GM10248 (cell line): ENCODE measurements around the gene YY1.
"Not testable (repeated sequence)": the region's sequence is repeated elsewhere in the genome, so short reads cannot be mapped to it uniquely, and the experiment has no call there.

ENCODE experiments used
- CTCF ChIA-PET: fragments of 300-600 bp; sonication (Branson Sonifier 250); formaldehyde crosslinking; extraction: SDS; loops from one replicate; lab custom pipeline; 2021; ENCODE audit warnings: antibody characterized with exemption; lab: Yijun Ruan, JAX
- POLR2A ChIA-PET: fragments of 350-650 bp; sonication (Branson Sonifier 250); formaldehyde crosslinking; extraction: SDS; loops from one replicate; lab custom pipeline; 2020; ENCODE audit warnings: antibody characterized with exemption; lab: Yijun Ruan, JAX
- DNase-seq: peaks from one replicate; pipeline ENCODE4 v3.0.0; 2012; ENCODE audit errors: extremely low spot score
- CTCF ChIP-seq: IDR thresholded peaks from 2 replicates; pipeline ENCODE4 v1.5.1; 2012; ENCODE audit warnings: mild to moderate bottlenecking, low read depth; ENCODE audit errors: extremely low read depth, missing control alignments, control extremely low read depth

The YY1 gene

DNA sequence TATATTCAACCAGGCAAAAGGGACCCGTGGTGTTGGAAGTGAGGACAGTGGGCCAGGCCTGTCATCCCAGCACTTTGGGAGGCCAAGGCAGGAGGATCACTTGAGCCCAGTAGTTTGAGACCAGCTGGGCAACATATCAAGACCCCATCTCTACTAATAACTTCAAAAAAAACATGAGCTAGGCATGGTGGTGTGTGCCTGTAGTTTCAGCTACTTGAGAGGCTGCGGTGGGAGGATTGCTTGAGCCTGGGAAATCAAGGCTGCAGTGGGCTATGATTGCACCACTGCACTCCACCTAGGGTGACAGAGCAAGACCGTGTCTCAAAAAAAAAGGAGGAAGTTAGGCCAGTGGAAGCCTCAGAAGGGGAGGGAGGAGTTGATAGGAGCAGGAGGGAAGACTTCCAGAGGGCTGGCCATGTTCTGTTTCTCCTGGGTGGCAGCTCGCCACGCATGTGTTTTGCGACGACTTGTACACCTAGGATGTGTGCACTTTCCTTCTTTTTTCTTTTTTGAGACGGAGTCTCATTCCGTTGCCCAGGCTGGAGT lies 57.2 kb downstream of the YY1 start:
- ChIA-PET CTCF (interaction anchor here (1.0 to 9.7 kb wide), 4 partner anchors 11 to 65 kb away, joined by 3 to 121 read pairs (median 4); no protein-coding TSS in a partner anchor), POLR2A (no interaction called here)
- no peak for DNase-seq
- TF ChIP-seq CTCF = no peak

DNA sequence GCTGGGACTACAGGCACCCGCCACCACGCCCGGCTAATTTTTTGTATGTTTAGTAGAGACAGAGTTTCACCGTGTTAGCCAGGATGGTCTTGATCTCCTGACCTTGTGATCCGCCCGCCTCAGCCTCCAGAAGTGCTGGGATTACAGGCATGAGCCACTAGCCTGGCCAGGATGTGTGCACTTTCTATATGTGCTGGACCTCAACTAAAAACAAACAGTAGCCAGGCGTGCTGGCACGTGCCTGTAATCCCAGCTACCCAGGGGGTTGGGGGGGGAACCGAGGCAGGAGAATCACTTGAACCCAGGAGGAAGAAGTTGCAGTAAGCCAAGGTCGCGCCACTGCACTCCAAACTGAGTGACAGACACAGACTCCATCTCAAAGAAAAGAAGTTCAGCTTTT lies 57.8 kb downstream of the YY1 start:
- ChIA-PET CTCF (interaction anchor here (1.1 to 9.7 kb wide), 5 partner anchors 12 to 81 kb away, joined by 3 to 121 read pairs (median 4); no protein-coding TSS in a partner anchor), POLR2A (interaction anchor here (1.0 kb wide), 1 partner anchor 78 kb away, joined by 3 read pairs; a partner anchor contains a TSS)
- DNase-seq = not testable (repeated sequence)

GRCh38 chr14:100297320-100298300 lies 58.7 kb downstream of the YY1 start:
- POLR2A ChIA-PET = interaction anchor here (1.0 kb wide), 1 partner anchor 78 kb away, joined by 3 read pairs; a partner anchor contains a TSS

GRCh38 chr14:100298551-100299237 lies 59.8 kb downstream of the YY1 start:
- ChIA-PET CTCF (interaction anchor here (1.2 to 9.7 kb wide), 4 partner anchors 10 to 52 kb away, joined by 3 to 121 read pairs (median 4); no protein-coding TSS in a partner anchor), POLR2A (no interaction called here)
- no peak for DNase-seq

More at GRCh38 chr14:100297320-100298300, 58.7 kb downstream of the YY1 start:
- TF ChIP-seq CTCF = no peak
- CTCF ChIA-PET = interaction anchor here (1.1 to 9.7 kb wide), 8 partner anchors 11 to 80 kb away, joined by 3 to 121 read pairs (median 4); no protein-coding TSS in a partner anchor
- peak; percentile 91 for DNase-seq

GRCh38 chr14:100299238-100299560 lies 60.3 kb downstream of the YY1 start:
- DNase-seq = no peak
- CTCF ChIA-PET = interaction anchor here (9.7 kb wide), 1 partner anchor 14 kb away, joined by 121 read pairs; no protein-coding TSS in a partner anchor
- POLR2A ChIA-PET = no interaction called here
- TF ChIP-seq CTCF = no peak

More at GRCh38 chr14:100298551-100299237, 59.8 kb downstream of the YY1 start:
- TF ChIP-seq CTCF = no peak

DNA sequence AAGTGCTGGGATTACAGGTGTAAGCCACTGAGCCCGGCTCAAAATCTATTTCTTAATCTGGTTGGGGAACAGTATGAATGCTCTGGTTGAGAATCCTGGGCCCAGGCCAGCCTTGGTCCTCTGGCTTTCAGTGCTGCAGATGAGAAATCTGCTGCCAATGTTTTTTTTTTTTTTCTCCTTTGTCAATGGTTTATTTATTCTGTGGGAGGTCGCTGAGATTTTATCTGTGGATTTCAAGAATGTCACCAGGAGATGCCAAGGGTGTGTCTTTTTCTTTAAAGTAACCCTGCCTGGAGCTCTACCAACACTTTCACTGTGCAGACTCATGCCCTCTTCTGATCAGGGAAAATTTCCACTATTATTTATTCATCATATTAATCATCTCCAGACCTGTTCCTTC lies 63.7 kb downstream of the YY1 start:
- no peak for TF ChIP-seq CTCF
- ChIA-PET POLR2A (no interaction called here), CTCF (interaction anchor here (0.8 to 3.9 kb wide), 22 partner anchors 8 to 203 kb away, joined by 3 to 16 read pairs (median 4); a partner anchor contains a TSS)
- DNase-seq = no peak
